ENCODE measurements around the gene TYW1B.

GRCh38 chr7:72709909-72710308, 118.1 kb downstream of the TYW1B start:
- TF ChIP-seq YY1 (IDR thresholded peaks at IDR 0.05; ENCODE audit: insufficient read depth, insufficient read length) (no peak), ZNF274 (IDR thresholded peaks at IDR 0.05; ENCODE audit: low read depth, low read length) (no peak), SUZ12 (IDR thresholded peaks at IDR 0.05; ENCODE audit: extremely low read depth, insufficient read depth, insufficient read length) (no peak)
